Measurements from ENCODE around the gene TAAR1.
"Not testable (repeated sequence)": the region's sequence is repeated elsewhere in the genome, so short reads cannot be mapped to it uniquely, and the experiment has no call there.

TAAR1 gene

DNA sequence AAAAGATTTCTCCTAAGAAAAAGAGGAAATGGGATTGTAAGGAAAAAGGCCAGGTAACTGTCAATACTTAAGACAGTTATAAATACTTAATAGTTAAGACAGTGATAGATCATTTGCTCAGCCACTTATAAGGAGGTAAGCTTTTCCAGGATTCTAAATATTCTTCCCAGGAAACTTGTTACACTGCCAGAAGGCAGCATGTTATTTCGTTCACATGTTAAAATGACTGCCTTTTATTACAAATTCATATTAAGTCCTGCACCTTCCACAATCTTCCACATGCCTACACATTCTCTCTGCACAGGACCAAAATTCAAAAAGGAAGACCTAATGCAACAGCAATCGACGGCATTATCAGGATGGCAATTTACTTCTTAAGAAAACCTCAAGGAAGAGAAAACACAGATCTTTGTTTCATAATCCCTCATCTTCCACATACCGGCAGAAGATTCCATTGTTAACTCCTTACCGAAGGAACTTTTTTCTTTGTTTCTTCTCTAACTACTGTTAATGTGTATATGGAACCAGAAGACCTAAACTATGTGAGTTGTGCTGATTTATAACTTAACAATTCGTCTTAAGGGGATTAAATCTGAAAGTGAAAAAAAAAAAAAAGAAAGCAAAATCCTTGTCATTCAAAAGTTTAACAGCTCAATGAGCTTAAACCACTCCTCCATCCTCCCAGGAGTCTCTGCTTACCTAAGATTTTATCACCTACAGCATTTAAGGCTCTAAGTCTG lies 35.7 kb downstream of the TAAR1 start:
- H3K9ac ChIP-seq (ENCODE audit: low read length), result no peak overlapping the region

GRCh38 chr6:132616677-132617076 lies 42.3 kb downstream of the TAAR1 start:
- H3K4me1 ChIP-seq (ENCODE audit: insufficient read depth, low read length), result no peaks in the 10 kb centered on the region
- H3K4me3 ChIP-seq (ENCODE audit: low read depth in 1 of 2, low read length in 2 of 2), result no peak overlapping the region
- no peak overlapping the region for H3K27ac ChIP-seq (ENCODE audit: low read depth, low read length)
- H3K9me3 ChIP-seq (ENCODE audit: low read length), result no peaks in the 10 kb centered on the region
- no peaks in the 10 kb centered on the region for H3K27me3 ChIP-seq (ENCODE audit: control insufficient read depth in 1 of 2, insufficient read depth in 2 of 2, low read length in 2 of 2)
- no peaks in the 10 kb centered on the region for H3K36me3 ChIP-seq (ENCODE audit: insufficient read depth, low read length)
- H3K9ac ChIP-seq (ENCODE audit: low read length), result no peak overlapping the region

More for the DNA sequence above, 35.7 kb downstream of the TAAR1 start:
- Histone ChIP-seq H3K9me3 (ENCODE audit: low read length) (no peaks in the 10 kb centered on the region), H3K27ac (ENCODE audit: low read depth, low read length) (no peak overlapping the region), H3K4me1 (ENCODE audit: insufficient read depth, low read length) (no peaks in the 10 kb centered on the region), H3K27me3 (ENCODE audit: control insufficient read depth in 1 of 2, insufficient read depth in 2 of 2, low read length in 2 of 2) (no peaks in the 10 kb centered on the region), H3K36me3 (ENCODE audit: insufficient read depth, low read length) (no peaks in the 10 kb centered on the region), H3K4me3 (ENCODE audit: low read depth in 1 of 2, low read length in 2 of 2) (no peak overlapping the region)

DNA sequence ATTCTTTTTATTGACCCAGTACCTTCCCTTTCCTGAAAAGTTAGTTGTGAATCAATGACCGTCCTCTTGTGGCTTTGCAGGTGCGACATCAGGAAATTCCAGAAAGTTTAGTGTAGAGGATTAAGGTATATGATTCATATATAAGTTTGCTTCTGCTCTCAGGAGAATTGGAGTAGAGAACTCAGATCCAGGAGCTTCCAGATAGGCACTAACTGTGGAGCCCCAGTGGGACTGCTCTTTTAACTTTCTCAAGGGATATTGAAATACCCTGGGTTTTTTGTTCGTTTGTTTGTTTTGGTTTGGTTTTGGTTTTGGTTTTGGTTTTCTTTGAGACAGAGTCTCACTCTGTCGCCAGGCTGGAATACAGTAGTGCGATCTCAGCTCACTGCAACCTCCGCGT lies 44.4 kb downstream of the TAAR1 start:
- no peaks in the 10 kb centered on the region for H3K27me3 ChIP-seq (ENCODE audit: control insufficient read depth in 1 of 2, insufficient read depth in 2 of 2, low read length in 2 of 2)
- no peaks in the 10 kb centered on the region for H3K4me1 ChIP-seq (ENCODE audit: insufficient read depth, low read length)
- H3K9ac ChIP-seq (ENCODE audit: low read length), result no peak overlapping the region
- H3K4me3 ChIP-seq (ENCODE audit: low read depth in 1 of 2, low read length in 2 of 2), result no peak overlapping the region
- H3K36me3 ChIP-seq (ENCODE audit: insufficient read depth, low read length), result no peaks in the 10 kb centered on the region
- no peak overlapping the region for H3K27ac ChIP-seq (ENCODE audit: low read depth, low read length)
- no peaks in the 10 kb centered on the region for H3K9me3 ChIP-seq (ENCODE audit: low read length)

- H3K36me3 ChIP-seq (ENCODE audit: insufficient read depth, low read length), result no peaks in the 10 kb centered on the region
- H3K27me3 ChIP-seq (ENCODE audit: control insufficient read depth in 1 of 2, insufficient read depth in 2 of 2, low read length in 2 of 2), result no peaks in the 10 kb centered on the region
- H3K4me1 ChIP-seq (ENCODE audit: insufficient read depth, low read length), result no peaks in the 10 kb centered on the region
- no peak overlapping the region for H3K9ac ChIP-seq (ENCODE audit: low read length)
- no peak overlapping the region for H3K27ac ChIP-seq (ENCODE audit: low read depth, low read length)
- no peak overlapping the region for H3K4me3 ChIP-seq (ENCODE audit: low read depth in 1 of 2, low read length in 2 of 2)
- H3K9me3 ChIP-seq (ENCODE audit: low read length), result no peaks in the 10 kb centered on the region
Observed at GRCh38 chr6:132612449-132613108, 46.4 kb downstream of the TAAR1 start.

DNA sequence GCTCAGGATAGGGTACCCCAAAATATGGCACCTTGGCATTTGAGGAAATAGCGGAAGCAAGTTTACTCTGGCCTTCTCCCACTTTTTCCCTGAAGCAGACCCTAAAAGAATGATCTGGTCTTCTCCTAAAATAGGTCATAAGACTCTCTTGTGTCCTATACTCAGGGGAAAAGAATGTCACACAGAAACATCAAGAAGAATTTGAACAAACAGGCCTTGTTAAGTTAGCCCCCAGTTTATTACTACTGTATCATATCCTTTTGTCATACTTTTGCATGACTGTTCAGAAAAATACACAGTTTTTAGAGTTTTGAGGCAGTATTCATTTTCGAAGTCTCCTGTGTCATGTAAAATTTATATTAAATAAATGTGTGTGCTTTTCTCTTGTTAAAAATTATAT lies 47.4 kb downstream of the TAAR1 start:
- H3K27ac ChIP-seq (ENCODE audit: low read depth, low read length), result no peak overlapping the region
- no peaks in the 10 kb centered on the region for H3K9me3 ChIP-seq (ENCODE audit: low read length)
- no peaks in the 10 kb centered on the region for H3K4me1 ChIP-seq (ENCODE audit: insufficient read depth, low read length)

DNA sequence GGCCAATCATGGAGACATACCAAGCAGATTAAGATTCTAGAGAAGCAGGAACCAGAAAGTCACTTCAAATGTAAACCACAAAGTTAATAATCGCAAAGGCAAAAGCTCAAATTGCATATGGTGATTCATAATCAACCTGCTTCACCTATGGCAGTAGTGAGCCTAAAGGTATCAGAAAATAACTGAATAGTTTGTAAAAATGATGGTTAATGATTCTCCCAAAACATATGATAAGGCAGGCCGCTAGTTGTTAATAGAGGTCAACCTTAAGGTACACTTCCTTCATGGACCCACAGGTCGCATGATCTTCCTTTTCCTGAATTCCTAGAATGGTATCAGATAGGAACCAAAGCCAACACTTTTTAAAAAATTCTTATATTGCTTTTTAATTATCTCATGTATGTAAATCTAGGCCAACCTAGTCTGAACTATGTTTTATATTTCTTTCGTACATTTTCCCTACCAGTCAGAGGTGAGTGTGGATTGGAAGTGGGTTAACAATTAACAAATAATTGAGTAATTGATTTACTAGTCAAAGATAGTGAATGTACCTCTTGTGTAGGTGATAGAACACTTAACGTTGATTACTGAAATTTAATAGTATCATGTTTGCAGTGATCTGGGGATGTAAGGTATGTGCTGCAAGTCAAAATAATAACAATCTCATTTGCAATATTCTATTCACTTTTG lies 51.3 kb downstream of the TAAR1 start:
- H3K4me3 ChIP-seq (ENCODE audit: low read depth in 1 of 2, low read length in 2 of 2), result no peak overlapping the region
- H3K36me3 ChIP-seq (ENCODE audit: insufficient read depth, low read length), result no peaks in the 10 kb centered on the region
- no peak overlapping the region for H3K9ac ChIP-seq (ENCODE audit: low read length)
- no peaks in the 10 kb centered on the region for H3K27me3 ChIP-seq (ENCODE audit: control insufficient read depth in 1 of 2, insufficient read depth in 2 of 2, low read length in 2 of 2)
- H3K4me1 ChIP-seq (ENCODE audit: insufficient read depth, low read length), result no peaks in the 10 kb centered on the region
- no peak overlapping the region for H3K27ac ChIP-seq (ENCODE audit: low read depth, low read length)
- no peaks in the 10 kb centered on the region for H3K9me3 ChIP-seq (ENCODE audit: low read length)

More for the DNA sequence above, 47.4 kb downstream of the TAAR1 start:
- Histone ChIP-seq H3K27me3 (ENCODE audit: control insufficient read depth in 1 of 2, insufficient read depth in 2 of 2, low read length in 2 of 2) (no peaks in the 10 kb centered on the region), H3K4me3 (ENCODE audit: low read depth in 1 of 2, low read length in 2 of 2) (no peak overlapping the region), H3K36me3 (ENCODE audit: insufficient read depth, low read length) (no peaks in the 10 kb centered on the region), H3K9ac (ENCODE audit: low read length) (no peak overlapping the region)

DNA sequence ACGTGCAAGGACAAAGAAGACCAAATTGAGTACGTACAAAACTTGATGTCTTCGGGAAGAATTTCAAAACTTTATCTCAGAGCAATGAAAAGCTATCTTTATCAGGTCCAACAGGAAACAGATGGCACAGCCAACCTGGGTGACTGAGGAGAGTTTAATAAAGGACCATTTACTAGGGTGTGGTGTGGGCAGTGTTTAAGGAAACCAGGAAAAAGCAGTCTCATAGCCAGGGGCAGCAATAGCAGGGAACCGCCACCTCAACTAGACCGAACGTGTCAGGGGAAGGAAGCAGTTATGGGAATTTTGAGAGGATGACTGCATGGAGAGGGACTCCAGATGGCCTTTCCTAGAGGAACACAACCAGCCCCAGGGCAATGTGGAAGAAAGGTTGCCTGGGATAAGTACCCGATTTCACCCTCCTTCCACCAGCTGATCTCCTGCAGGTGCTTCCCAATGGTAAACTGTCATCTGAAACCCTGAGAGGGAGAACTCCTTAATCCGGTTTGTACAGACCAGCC lies 54.3 kb downstream of the TAAR1 start:
- no peak overlapping the region for H3K9ac ChIP-seq (ENCODE audit: low read length)
- no peak overlapping the region for H3K27ac ChIP-seq (ENCODE audit: low read depth, low read length)
- no peaks in the 10 kb centered on the region for H3K4me1 ChIP-seq (ENCODE audit: insufficient read depth, low read length)
- H3K4me3 ChIP-seq (ENCODE audit: low read depth in 1 of 2, low read length in 2 of 2), result no peak overlapping the region
- no peaks in the 10 kb centered on the region for H3K27me3 ChIP-seq (ENCODE audit: control insufficient read depth in 1 of 2, insufficient read depth in 2 of 2, low read length in 2 of 2)
- no peaks in the 10 kb centered on the region for H3K9me3 ChIP-seq (ENCODE audit: low read length)
- no peaks in the 10 kb centered on the region for H3K36me3 ChIP-seq (ENCODE audit: insufficient read depth, low read length)

GRCh38 chr6:132600900-132601299 lies 58.1 kb downstream of the TAAR1 start:
- not testable (repeated sequence) for H3K9me3 ChIP-seq (ENCODE audit: low read length); H3K4me3 ChIP-seq (ENCODE audit: low read depth in 1 of 2, low read length in 2 of 2); H3K27me3 ChIP-seq (ENCODE audit: control insufficient read depth in 1 of 2, insufficient read depth in 2 of 2, low read length in 2 of 2); H3K36me3 ChIP-seq (ENCODE audit: insufficient read depth, low read length); H3K9ac ChIP-seq (ENCODE audit: low read length); H3K4me1 ChIP-seq (ENCODE audit: insufficient read depth, low read length); H3K27ac ChIP-seq (ENCODE audit: low read depth, low read length)

DNA sequence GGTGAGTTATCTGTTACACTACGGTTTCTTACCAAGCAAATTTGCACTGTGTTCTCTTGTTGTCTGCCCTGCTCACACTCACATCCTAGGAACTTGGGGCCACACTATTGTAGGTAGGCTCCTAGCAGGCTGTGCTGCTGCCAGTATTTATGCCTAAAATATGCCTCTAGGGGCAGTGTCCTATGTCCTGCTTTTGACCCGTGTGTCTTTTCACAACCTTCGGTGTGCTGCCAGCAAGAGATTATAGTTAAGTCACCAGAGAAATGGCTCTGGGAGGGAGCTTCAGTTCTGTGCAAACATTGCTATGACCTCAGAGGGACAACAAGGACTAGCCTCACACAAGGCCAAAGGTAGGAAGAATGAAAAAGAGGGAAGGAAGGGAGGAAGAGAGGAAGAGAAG lies 60.5 kb downstream of the TAAR1 start:
- Histone ChIP-seq H3K36me3 (ENCODE audit: insufficient read depth, low read length) (no peaks in the 10 kb centered on the region), H3K4me3 (ENCODE audit: low read depth in 1 of 2, low read length in 2 of 2) (no peak overlapping the region), H3K27me3 (ENCODE audit: control insufficient read depth in 1 of 2, insufficient read depth in 2 of 2, low read length in 2 of 2) (no peaks in the 10 kb centered on the region), H3K4me1 (ENCODE audit: insufficient read depth, low read length) (no peaks in the 10 kb centered on the region), H3K9me3 (ENCODE audit: low read length) (no peaks in the 10 kb centered on the region), H3K9ac (ENCODE audit: low read length) (no peak overlapping the region), H3K27ac (ENCODE audit: low read depth, low read length) (no peak overlapping the region)

DNA sequence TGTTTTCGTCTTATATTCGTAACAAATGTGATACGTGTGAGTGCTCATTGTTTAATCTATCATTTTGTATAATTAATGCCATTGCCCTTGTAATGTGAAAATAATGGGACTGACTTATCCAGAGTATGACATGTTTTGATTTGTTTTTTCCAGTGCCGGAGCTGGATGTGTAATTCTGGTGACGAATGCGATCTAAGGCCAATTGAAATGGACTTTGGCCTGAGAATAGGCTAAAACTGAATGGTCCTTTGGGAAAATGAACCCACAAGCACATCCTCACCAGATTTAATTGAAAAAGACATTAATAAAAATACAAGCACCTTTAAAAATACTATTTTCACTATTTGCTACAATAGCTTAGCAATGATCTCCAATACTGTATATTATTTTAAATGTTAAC lies 62.8 kb downstream of the TAAR1 start:
- Histone ChIP-seq H3K4me1 (ENCODE audit: insufficient read depth, low read length) (no peaks in the 10 kb centered on the region), H3K9me3 (ENCODE audit: low read length) (no peaks in the 10 kb centered on the region), H3K27me3 (ENCODE audit: control insufficient read depth in 1 of 2, insufficient read depth in 2 of 2, low read length in 2 of 2) (no peaks in the 10 kb centered on the region), H3K9ac (ENCODE audit: low read length) (no peak overlapping the region), H3K36me3 (ENCODE audit: insufficient read depth, low read length) (no peaks in the 10 kb centered on the region), H3K27ac (ENCODE audit: low read depth, low read length) (no peak overlapping the region), H3K4me3 (ENCODE audit: low read depth in 1 of 2, low read length in 2 of 2) (no peak overlapping the region)

Measured in muscle layer of colon (tissue), 2 donors.